HepG2 (cell line): ENCODE measurements around the gene SMIM1. TPM values are rescaled to one million over a fixed set of nuclear protein-coding genes. Genes with fewer than 3 reads are reported as not detected.

ENCODE experiments used
- FOXK1 ChIP-seq: sonication (generic); formaldehyde crosslinking; IDR thresholded peaks from 2 replicates; pipeline ENCODE4 v1.4.0; 2020; ENCODE audit warnings: low read depth, missing genetic modification reagents, borderline replicate concordance
- HMG20B ChIP-seq: conservative IDR thresholded peaks from 2 replicates; pipeline ENCODE4 v1.6.1; 2016; ENCODE audit warnings: missing genetic modification reagents, missing compliant biosample characterization
- LCORL ChIP-seq, 2 experiments: fragments of 450-650 bp in 1 of 2; sonication (generic) in 1 of 2; formaldehyde crosslinking in 1 of 2; IDR thresholded peaks; 2 replicates each; pipeline versions ENCODE4 v1.5.0 to v1.6.1; 2017 to 2020; ENCODE audit warnings: antibody characterized with exemption in 1 of 2, missing genetic modification reagents in 1 of 2
- NCOA2 ChIP-seq: sonication (generic); formaldehyde crosslinking; IDR thresholded peaks from 2 replicates; pipeline ENCODE4 v1.8.0; 2022; ENCODE audit warnings: inconsistent platforms
- NFE2 ChIP-seq: sonication (generic); formaldehyde crosslinking; IDR thresholded peaks from 2 replicates; pipeline ENCODE4 v1.4.0; 2020; ENCODE audit warnings: missing genetic modification reagents
- POLR2AphosphoS5 ChIP-seq: IDR thresholded peaks from 2 replicates; pipeline ENCODE4 v1.6.1; 2012; ENCODE audit warnings: low read depth, low read length
- SMAD3 ChIP-seq: sonication (generic); formaldehyde crosslinking; IDR thresholded peaks from 2 replicates; pipeline ENCODE4 v1.4.0; 2020; ENCODE audit warnings: missing genetic modification reagents
- STAT6 ChIP-seq: sonication (generic); formaldehyde crosslinking; IDR thresholded peaks from 2 replicates; pipeline ENCODE4 v1.4.0; 2020; ENCODE audit warnings: missing genetic modification reagents, mild to moderate bottlenecking, borderline replicate concordance
- THAP8 ChIP-seq: sonication (generic); formaldehyde crosslinking; IDR thresholded peaks from 2 replicates; pipeline ENCODE4 v1.5.1; 2020; ENCODE audit warnings: missing genetic modification reagents, mild to moderate bottlenecking, borderline replicate concordance
- TRAFD1 ChIP-seq: sonication (generic); formaldehyde crosslinking; IDR thresholded peaks from 2 replicates; pipeline ENCODE4 v1.5.1; 2020; ENCODE audit warnings: missing genetic modification reagents, mild to moderate bottlenecking, borderline replicate concordance
- ZBTB25 ChIP-seq: IDR thresholded peaks from 2 replicates; pipeline ENCODE4 v1.6.1; 2018; ENCODE audit warnings: missing genetic modification reagents
- ZMYM3 ChIP-seq: sonication (generic); formaldehyde crosslinking; IDR thresholded peaks from 2 replicates; pipeline ENCODE4 v1.5.1; 2020; ENCODE audit warnings: mild to moderate bottlenecking, missing genetic modification reagents
- ZNF367 ChIP-seq: sonication (generic); formaldehyde crosslinking; IDR thresholded peaks from 2 replicates; pipeline ENCODE4 v1.4.0; 2020; ENCODE audit warnings: missing genetic modification reagents, borderline replicate concordance
- polyA plus RNA-seq, 8 experiments: library from polyadenylated mRNA; depleted of rRNA in 3 of 8; stranded (reverse) in 7 of 8; unstranded in 1 of 8; fragments of >200 nt; fragmentation: Illumina TruSeq in 4 of 8; extraction: Trizol in 4 of 8; gene quantifications; 2 replicates each; pipeline versions ENCODE4 v1.2.1 to v1.2.3, GENCODE V29; 2011 to 2016; ENCODE audit warnings: low read depth in 4 of 8, missing spikeins in 1 of 8, mixed read lengths in 1 of 8; ENCODE audit not compliant: insufficient read depth in 1 of 8
- total RNA-seq, 5 experiments: library from RNA; depleted of rRNA; stranded (reverse); fragments of >200 nt; fragmentation: Illumina TruSeq; extraction: Trizol; gene quantifications; 2 replicates each; pipeline ENCODE4 v1.2.3, GENCODE V29; 2016; ENCODE audit warnings: low read depth in 1 of 5
- TF ChIP-seq, protein P1 (sequence below): sonication (generic); formaldehyde crosslinking; IDR thresholded peaks from 2 replicates; pipeline ENCODE4 v1.5.1; 2020; ENCODE audit warnings: missing genetic modification reagents, mild to moderate bottlenecking, borderline replicate concordance
- TF ChIP-seq, protein P2 (sequence below): sonication (generic); formaldehyde crosslinking; IDR thresholded peaks from 2 replicates; pipeline ENCODE4 v1.5.0; 2020; ENCODE audit warnings: missing genetic modification reagents

The SMIM1 gene
- total and polyA plus RNA-seq, 2 of the 13 experiments (the other 11 are each of a cell fraction or from before 2014, with no cell fraction given) = 12.4 to 56.3 TPM

- no peak for TF ChIP-seq ZBTB25
- no peak for TF ChIP-seq THAP8 (CRISPR knock-in tag)
- TF ChIP-seq TRAFD1 (CRISPR knock-in tag) = no peak
- TF ChIP-seq, protein P1, sequence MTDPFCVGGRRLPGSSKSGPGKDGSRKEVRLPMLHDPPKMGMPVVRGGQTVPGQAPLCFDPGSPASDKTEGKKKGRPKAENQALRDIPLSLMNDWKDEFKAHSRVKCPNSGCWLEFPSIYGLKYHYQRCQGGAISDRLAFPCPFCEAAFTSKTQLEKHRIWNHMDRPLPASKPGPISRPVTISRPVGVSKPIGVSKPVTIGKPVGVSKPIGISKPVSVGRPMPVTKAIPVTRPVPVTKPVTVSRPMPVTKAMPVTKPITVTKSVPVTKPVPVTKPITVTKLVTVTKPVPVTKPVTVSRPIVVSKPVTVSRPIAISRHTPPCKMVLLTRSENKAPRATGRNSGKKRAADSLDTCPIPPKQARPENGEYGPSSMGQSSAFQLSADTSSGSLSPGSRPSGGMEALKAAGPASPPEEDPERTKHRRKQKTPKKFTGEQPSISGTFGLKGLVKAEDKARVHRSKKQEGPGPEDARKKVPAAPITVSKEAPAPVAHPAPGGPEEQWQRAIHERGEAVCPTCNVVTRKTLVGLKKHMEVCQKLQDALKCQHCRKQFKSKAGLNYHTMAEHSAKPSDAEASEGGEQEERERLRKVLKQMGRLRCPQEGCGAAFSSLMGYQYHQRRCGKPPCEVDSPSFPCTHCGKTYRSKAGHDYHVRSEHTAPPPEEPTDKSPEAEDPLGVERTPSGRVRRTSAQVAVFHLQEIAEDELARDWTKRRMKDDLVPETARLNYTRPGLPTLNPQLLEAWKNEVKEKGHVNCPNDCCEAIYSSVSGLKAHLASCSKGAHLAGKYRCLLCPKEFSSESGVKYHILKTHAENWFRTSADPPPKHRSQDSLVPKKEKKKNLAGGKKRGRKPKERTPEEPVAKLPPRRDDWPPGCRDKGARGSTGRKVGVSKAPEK (CRISPR knock-in tag) = no peak
- 0 out of 2 replicates have a peak, but pooled peaks have one; percentile 16 for TF ChIP-seq SMAD3 (CRISPR knock-in tag)
- TF ChIP-seq STAT6 = no peak
- 0 out of 2 replicates have a peak, but pooled peaks have one; percentile 29 for TF ChIP-seq ZNF367 (CRISPR knock-in tag)
- peak; percentile 10; the same call in 1 of the 2 replicates for TF ChIP-seq NCOA2
- no peak for TF ChIP-seq ZMYM3 (CRISPR knock-in tag)
- peak; percentile 64 for TF ChIP-seq POLR2AphosphoS5
- no peak for TF ChIP-seq FOXK1 (CRISPR knock-in tag)
- no peak for TF ChIP-seq LCORL (IDR thresholded peaks at IDR 0.05)
- 0 out of 2 replicates have a peak, but pooled peaks have one; percentile 14 for TF ChIP-seq LCORL (CRISPR knock-in tag; IDR thresholded peaks at IDR 0.05)
- no peak for TF ChIP-seq NFE2 (CRISPR knock-in tag)
- TF ChIP-seq, protein P2, sequence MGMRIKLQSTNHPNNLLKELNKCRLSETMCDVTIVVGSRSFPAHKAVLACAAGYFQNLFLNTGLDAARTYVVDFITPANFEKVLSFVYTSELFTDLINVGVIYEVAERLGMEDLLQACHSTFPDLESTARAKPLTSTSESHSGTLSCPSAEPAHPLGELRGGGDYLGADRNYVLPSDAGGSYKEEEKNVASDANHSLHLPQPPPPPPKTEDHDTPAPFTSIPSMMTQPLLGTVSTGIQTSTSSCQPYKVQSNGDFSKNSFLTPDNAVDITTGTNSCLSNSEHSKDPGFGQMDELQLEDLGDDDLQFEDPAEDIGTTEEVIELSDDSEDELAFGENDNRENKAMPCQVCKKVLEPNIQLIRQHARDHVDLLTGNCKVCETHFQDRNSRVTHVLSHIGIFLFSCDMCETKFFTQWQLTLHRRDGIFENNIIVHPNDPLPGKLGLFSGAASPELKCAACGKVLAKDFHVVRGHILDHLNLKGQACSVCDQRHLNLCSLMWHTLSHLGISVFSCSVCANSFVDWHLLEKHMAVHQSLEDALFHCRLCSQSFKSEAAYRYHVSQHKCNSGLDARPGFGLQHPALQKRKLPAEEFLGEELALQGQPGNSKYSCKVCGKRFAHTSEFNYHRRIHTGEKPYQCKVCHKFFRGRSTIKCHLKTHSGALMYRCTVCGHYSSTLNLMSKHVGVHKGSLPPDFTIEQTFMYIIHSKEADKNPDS (CRISPR knock-in tag) = 0 out of 2 replicates have a peak, but pooled peaks have one; percentile 33
- TF ChIP-seq HMG20B (CRISPR knock-in tag) = no peak
Observed at GRCh38 chr1:3771108-3772026, 1.2 kb upstream of the SMIM1 start (continued).
